Progenitor cell of endocrine pancreas (in vitro differentiated cells): Measurements from ENCODE around the gene PTPN4. TPM values are rescaled to one million over a fixed set of nuclear protein-coding genes. Genes with fewer than 3 reads are reported as not detected.

Source experiments
- DNase-seq: peaks from one replicate; pipeline ENCODE4 v3.0.0; 2021; ENCODE audit warnings: low spot score; ENCODE audit not compliant: unreplicated experiment
- H3K27ac Mint-ChIP-seq: 2 replicates; pipeline ENCODE4 v1.8.0; 2021; ENCODE audit warnings: mild to moderate bottlenecking, moderate library complexity, mixed read lengths
- H3K27me3 Mint-ChIP-seq: 2 replicates; pipeline ENCODE4 v1.8.0; 2021; ENCODE audit warnings: mixed read lengths
- H3K36me3 Mint-ChIP-seq: 2 replicates; pipeline ENCODE4 v1.8.0; 2022; ENCODE audit warnings: mixed read lengths; ENCODE audit not compliant: insufficient read depth
- H3K4me1 Mint-ChIP-seq: 2 replicates; pipeline ENCODE4 v1.8.0; 2021; ENCODE audit warnings: low read depth, mixed read lengths
- H3K4me3 Mint-ChIP-seq: 2 replicates; pipeline ENCODE4 v1.8.0; 2021; ENCODE audit warnings: low read depth, mild to moderate bottlenecking, moderate library complexity, mixed read lengths
- H3K9me3 Mint-ChIP-seq: 2 replicates; pipeline ENCODE4 v1.8.0; 2021; ENCODE audit warnings: low read depth, mixed read lengths
- total RNA-seq: library from RNA; stranded (reverse); gene quantifications from 2 replicates; pipeline ENCODE4 v1.2.1, GENCODE V29; 2021
- TF ChIP-seq, protein P1 (sequence below): fragments of 200-600 bp; sonication (generic); IDR thresholded peaks from one replicate; pipeline ENCODE4 v1.5.0; 2021; ENCODE audit warnings: antibody characterized with exemption, mild to moderate bottlenecking; ENCODE audit not compliant: unreplicated experiment

PTPN4 gene
- total RNA-seq, 1 donor from 2014 or later: 59.1 TPM

DNA sequence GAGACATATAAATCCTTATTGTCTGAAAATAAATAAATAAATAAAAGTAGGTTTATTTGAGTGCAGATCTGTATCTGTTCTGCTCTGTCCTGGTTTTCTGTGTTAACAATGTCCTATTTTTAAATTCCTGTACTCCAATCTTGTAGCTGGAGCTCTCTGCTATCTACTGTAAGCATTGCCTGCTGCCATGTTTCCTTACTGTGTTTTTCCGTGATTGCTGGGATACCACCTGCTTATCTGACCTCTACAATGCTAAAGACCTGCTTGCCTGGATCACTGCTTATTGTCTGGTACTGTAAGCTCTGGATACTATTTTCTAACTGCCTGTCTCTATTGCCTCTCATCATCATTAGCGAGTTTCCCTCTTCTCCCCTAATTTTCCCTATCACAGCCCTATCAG is 11.6 kb downstream of the PTPN4 start:
- H3K27ac Mint-ChIP-seq: no peak overlapping the region
- TF ChIP-seq, protein P1, sequence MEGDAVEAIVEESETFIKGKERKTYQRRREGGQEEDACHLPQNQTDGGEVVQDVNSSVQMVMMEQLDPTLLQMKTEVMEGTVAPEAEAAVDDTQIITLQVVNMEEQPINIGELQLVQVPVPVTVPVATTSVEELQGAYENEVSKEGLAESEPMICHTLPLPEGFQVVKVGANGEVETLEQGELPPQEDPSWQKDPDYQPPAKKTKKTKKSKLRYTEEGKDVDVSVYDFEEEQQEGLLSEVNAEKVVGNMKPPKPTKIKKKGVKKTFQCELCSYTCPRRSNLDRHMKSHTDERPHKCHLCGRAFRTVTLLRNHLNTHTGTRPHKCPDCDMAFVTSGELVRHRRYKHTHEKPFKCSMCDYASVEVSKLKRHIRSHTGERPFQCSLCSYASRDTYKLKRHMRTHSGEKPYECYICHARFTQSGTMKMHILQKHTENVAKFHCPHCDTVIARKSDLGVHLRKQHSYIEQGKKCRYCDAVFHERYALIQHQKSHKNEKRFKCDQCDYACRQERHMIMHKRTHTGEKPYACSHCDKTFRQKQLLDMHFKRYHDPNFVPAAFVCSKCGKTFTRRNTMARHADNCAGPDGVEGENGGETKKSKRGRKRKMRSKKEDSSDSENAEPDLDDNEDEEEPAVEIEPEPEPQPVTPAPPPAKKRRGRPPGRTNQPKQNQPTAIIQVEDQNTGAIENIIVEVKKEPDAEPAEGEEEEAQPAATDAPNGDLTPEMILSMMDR: no peak
- H3K27me3 Mint-ChIP-seq: no peaks in the 10 kb centered on the region

DNA sequence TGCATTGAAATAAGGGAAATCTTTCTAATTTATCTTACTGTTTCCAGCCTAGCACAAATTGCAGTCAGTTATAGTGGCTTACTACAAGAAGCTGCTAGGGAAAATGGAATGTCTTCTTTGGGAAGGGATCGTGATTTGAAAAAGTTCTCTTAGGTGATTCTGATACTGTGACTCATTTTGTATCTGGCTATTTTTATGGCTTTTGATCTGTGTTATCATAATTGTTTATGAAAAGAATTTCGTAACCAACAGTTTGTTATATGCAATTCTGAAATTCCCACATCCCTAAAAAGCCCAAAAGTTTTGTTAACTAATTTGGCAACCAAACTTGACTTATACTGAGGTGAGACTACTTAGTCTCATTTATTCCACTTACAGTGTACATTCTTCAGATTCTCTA is 12.4 kb downstream of the PTPN4 start:
- Mint-ChIP-seq H3K9me3 (peaks cover 2% of the 10 kb centered on the region), H3K36me3 (peaks cover 10% of the 10 kb centered on the region), H3K4me3 (no peak overlapping the region), H3K4me1 (no peaks in the 10 kb centered on the region), H3K27ac (no peak overlapping the region), H3K27me3 (no peaks in the 10 kb centered on the region)
- no peak for DNase-seq
- TF ChIP-seq, protein P1: no peak

More for the DNA sequence above, 11.6 kb downstream of the PTPN4 start:
- Mint-ChIP-seq H3K4me1 (peaks cover 2% of the 10 kb centered on the region), H3K36me3 (peaks cover 7% of the 10 kb centered on the region), H3K4me3 (no peak overlapping the region), H3K9me3 (no peaks in the 10 kb centered on the region)
- no peak for DNase-seq

DNA sequence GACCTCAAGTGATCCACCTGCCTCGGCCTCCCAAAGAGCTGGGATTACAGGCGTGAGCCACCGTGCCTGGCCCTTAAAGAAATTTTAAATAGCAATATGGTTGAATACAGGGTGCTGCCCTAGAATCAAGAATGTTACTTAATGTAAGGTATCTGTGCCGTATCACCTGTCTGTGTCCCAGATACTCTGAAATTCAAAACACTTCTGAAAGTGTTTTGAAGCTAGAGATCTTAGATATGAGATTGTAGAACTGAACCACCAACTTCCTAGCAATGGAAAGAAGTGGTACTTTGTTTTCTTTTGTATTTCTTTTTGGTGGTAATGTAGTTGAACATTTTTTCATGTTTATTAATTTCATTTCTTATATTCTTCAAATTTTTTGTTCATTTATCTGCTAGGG is 13.0 kb downstream of the PTPN4 start:
- Mint-ChIP-seq H3K9me3 (peaks cover 3% of the 10 kb centered on the region), H3K27me3 (no peaks in the 10 kb centered on the region), H3K36me3 (peaks cover 11% of the 10 kb centered on the region), H3K27ac (no peak overlapping the region), H3K4me3 (no peak overlapping the region), H3K4me1 (no peaks in the 10 kb centered on the region)
- no peak for DNase-seq
- TF ChIP-seq, protein P1: no peak

DNA sequence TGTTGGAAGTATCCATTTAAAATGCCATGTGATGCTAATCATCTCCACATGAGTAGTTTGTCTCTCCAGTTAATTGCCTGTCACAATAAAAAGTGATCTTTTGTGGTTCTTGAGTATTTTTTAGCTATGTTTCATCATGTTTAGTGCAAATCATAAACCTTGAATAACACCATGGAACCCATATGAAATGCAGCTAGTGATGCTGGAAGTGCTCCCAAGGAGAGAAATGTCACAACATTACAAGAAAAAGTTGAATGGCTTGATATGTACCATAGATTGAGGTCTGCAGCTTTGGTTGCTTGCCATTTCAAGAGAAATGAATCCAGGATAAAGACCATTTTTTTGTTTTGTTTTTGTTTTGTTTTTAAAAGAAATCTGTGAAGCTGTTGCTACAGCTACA is 14.3 kb downstream of the PTPN4 start:
- H3K27me3 Mint-ChIP-seq: no peaks in the 10 kb centered on the region
- H3K36me3 Mint-ChIP-seq: peaks cover 11% of the 10 kb centered on the region
- H3K4me3 Mint-ChIP-seq: no peak overlapping the region
- no peaks in the 10 kb centered on the region for H3K4me1 Mint-ChIP-seq
- DNase-seq: no peak
- TF ChIP-seq, protein P1: no peak
- H3K27ac Mint-ChIP-seq: no peak overlapping the region
- H3K9me3 Mint-ChIP-seq: peaks cover 3% of the 10 kb centered on the region

DNA sequence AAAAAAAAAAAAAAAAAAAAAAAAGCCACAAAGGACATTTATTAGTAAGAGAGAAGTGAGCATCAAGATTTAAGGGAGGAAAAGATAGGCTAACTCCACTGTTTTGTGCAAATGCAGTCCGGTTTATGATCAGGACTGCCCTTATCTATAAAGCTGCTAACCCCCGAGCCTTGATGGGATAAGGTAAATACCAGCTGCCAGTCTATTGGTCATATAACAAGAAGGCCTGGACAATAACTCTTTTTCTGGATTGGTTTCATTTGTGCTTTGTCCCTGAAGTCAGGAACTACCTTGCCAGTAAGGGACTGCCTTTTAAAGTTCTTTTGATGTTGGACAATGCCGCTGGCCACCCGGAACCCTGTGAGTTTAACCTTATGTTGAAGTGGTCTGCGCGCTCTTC is 15.4 kb downstream of the PTPN4 start:
- TF ChIP-seq, protein P1: no peak
- peaks cover 12% of the 10 kb centered on the region for H3K36me3 Mint-ChIP-seq
- H3K27me3 Mint-ChIP-seq: no peaks in the 10 kb centered on the region
- no peak for DNase-seq
- no peaks in the 10 kb centered on the region for H3K4me1 Mint-ChIP-seq
- H3K4me3 Mint-ChIP-seq: no peak overlapping the region
- no peak overlapping the region for H3K27ac Mint-ChIP-seq
- H3K9me3 Mint-ChIP-seq: peaks cover 3% of the 10 kb centered on the region
